Measurements from ENCODE around the gene DCAKD. TPM values are rescaled to one million over a fixed set of nuclear protein-coding genes. Genes with fewer than 3 reads are reported as not detected.
A peak's percentile ranks its signal among the peaks of the same experiment; 100 is the strongest.

DCAKD gene
- total RNA-seq, 1 donor from 2014 or later = 42.2 TPM

GRCh38 chr17:45022655-45023339 lies 28.6 kb downstream of the DCAKD start:
- H3K4me3 Mint-ChIP-seq (ENCODE audit: unreplicated experiment) = no peak overlapping the region
- no peaks in the 10 kb centered on the region for H3K27me3 Mint-ChIP-seq (ENCODE audit: unreplicated experiment)
- TF ChIP-seq, protein P1, sequence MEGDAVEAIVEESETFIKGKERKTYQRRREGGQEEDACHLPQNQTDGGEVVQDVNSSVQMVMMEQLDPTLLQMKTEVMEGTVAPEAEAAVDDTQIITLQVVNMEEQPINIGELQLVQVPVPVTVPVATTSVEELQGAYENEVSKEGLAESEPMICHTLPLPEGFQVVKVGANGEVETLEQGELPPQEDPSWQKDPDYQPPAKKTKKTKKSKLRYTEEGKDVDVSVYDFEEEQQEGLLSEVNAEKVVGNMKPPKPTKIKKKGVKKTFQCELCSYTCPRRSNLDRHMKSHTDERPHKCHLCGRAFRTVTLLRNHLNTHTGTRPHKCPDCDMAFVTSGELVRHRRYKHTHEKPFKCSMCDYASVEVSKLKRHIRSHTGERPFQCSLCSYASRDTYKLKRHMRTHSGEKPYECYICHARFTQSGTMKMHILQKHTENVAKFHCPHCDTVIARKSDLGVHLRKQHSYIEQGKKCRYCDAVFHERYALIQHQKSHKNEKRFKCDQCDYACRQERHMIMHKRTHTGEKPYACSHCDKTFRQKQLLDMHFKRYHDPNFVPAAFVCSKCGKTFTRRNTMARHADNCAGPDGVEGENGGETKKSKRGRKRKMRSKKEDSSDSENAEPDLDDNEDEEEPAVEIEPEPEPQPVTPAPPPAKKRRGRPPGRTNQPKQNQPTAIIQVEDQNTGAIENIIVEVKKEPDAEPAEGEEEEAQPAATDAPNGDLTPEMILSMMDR (IDR thresholded peaks at IDR 0.05) = no peak
- H3K4me1 Mint-ChIP-seq (ENCODE audit: unreplicated experiment) = peaks cover 21% of the 10 kb centered on the region
- DNase-seq (ENCODE audit: extremely low spot score, unreplicated experiment) = no peak
- no peaks in the 10 kb centered on the region for H3K9me3 Mint-ChIP-seq (ENCODE audit: unreplicated experiment)
- H3K27ac Mint-ChIP-seq (ENCODE audit: unreplicated experiment) = no peak overlapping the region
- H3K36me3 Mint-ChIP-seq (ENCODE audit: unreplicated experiment) = peaks cover 2% of the 10 kb centered on the region

- Mint-ChIP-seq H3K9me3 (ENCODE audit: unreplicated experiment) (no peaks in the 10 kb centered on the region), H3K36me3 (ENCODE audit: unreplicated experiment) (peaks cover 2% of the 10 kb centered on the region), H3K27me3 (ENCODE audit: unreplicated experiment) (no peaks in the 10 kb centered on the region), H3K27ac (ENCODE audit: unreplicated experiment) (no peak overlapping the region), H3K4me3 (ENCODE audit: unreplicated experiment) (no peak overlapping the region), H3K4me1 (ENCODE audit: unreplicated experiment) (peaks cover 21% of the 10 kb centered on the region)
- no peak for DNase-seq (ENCODE audit: extremely low spot score, unreplicated experiment)
- TF ChIP-seq, protein P1 (IDR thresholded peaks at IDR 0.05) = peak; percentile 9
These were observed 29.2 kb downstream of the DCAKD start for GRCh38 chr17:45022288-45022648.

DNA sequence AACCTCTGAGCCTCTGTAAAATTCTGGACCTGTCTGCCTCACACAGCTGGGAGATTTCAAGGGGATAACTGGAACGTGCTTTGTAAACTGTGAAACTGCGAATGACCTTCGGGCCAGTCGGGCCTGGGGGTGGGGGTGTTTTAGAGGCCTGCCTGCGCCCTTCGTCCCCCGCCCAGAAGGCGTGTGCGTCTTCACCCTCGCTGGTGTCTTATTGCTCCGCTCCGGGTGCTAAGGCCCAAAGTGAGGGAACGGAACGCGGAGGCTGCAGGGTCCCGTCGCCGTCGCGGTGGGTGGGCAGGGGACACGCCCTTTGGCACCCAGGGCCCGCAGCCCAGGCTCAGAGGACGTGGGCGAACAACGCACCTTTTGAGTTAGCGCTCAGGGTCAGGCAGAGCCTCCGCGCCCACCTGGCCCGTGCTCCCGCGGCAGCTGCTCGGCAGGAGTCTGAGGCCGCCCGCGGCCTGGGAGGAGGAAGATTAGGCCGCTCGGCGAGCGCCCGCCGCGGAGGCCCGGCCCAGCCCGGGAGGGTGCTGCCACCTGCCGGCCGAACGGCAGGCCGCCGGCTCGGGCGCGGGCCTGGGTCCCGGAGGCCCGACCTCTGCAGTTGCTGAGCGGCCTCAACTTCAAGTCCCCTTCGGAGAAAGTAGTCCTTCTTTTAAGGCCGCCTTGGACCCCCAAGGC lies 29.7 kb downstream of the DCAKD start:
- H3K9me3 Mint-ChIP-seq (ENCODE audit: unreplicated experiment) = no peaks in the 10 kb centered on the region
- H3K27me3 Mint-ChIP-seq (ENCODE audit: unreplicated experiment) = no peaks in the 10 kb centered on the region
- peaks cover 21% of the 10 kb centered on the region for H3K4me1 Mint-ChIP-seq (ENCODE audit: unreplicated experiment)
- TF ChIP-seq, protein P1 (IDR thresholded peaks at IDR 0.05) = peak; percentile 98
- no peak overlapping the region for H3K4me3 Mint-ChIP-seq (ENCODE audit: unreplicated experiment)
- peak; percentile 89 for DNase-seq (ENCODE audit: extremely low spot score, unreplicated experiment)
- H3K27ac Mint-ChIP-seq (ENCODE audit: unreplicated experiment) = no peak overlapping the region
- peaks cover 2% of the 10 kb centered on the region for H3K36me3 Mint-ChIP-seq (ENCODE audit: unreplicated experiment)

DNA sequence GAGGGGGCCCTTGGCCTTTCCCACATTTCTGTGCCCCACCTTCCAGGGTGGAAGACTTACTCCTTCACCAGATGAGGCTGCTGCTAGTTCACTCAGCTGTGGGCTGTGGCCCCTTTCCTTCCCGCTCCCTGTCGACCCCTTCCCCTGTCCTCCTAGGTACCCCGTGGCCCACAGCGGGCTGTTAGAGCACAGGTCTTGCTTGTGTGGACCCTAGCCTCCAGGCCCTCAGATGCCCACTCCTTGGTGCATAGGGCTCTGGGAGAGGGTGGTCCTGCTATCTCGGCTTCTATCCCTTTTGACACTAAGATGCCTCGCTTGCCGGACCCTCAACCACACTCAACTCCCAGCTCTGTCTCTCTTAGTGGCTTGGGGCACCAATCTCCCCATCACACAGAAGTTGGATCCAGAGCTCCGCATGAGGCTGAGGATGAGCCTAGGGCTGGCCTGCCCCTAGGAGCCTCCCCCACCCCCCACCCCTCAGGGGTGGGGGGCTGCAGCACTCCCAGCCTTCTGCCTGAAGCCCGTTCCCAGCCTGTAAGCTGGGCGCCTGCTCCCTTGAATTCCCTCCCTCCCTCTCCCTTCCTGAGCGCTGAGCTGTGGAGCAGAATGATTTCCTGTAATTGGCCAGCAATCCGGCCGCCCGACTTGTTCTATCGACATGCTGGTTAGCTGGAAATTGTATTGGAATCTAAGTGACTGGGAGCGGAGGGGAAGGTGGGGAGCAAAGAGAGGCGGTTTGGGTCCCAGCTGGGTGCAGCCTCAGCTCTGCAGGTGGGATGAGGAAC lies 30.9 kb downstream of the DCAKD start:
- Mint-ChIP-seq H3K36me3 (ENCODE audit: unreplicated experiment) (peaks cover 2% of the 10 kb centered on the region), H3K4me3 (ENCODE audit: unreplicated experiment) (peak overlapping the region; percentile 77), H3K27me3 (ENCODE audit: unreplicated experiment) (no peaks in the 10 kb centered on the region), H3K27ac (ENCODE audit: unreplicated experiment) (no peak overlapping the region), H3K9me3 (ENCODE audit: unreplicated experiment) (no peaks in the 10 kb centered on the region), H3K4me1 (ENCODE audit: unreplicated experiment) (peaks cover 28% of the 10 kb centered on the region)
- DNase-seq (ENCODE audit: extremely low spot score, unreplicated experiment) = no peak
- TF ChIP-seq, protein P1 (IDR thresholded peaks at IDR 0.05) = no peak
